Amniotic stem cell (primary cell): ENCODE data around the gene TRIM36.
A peak's percentile ranks its signal among the peaks of the same experiment; 100 is the strongest.

Experiments
- DNase-seq: peaks from one replicate; lab custom pipeline; 2025; lab: John Stamatoyannopoulos, UW

Gene TRIM36

GRCh38 chr5:115165790-115166189 lies 3.9 kb downstream of the TRIM36 start:
- DNase-seq, result no peak

GRCh38 chr5:115160975-115161475 lies 8.7 kb downstream of the TRIM36 start:
- no peak for DNase-seq

GRCh38 chr5:115151208-115151805 lies 18.4 kb downstream of the TRIM36 start:
- DNase-seq, result no peak

GRCh38 chr5:115150512-115150911 lies 19.2 kb downstream of the TRIM36 start:
- no peak for DNase-seq

GRCh38 chr5:115147052-115147451 lies 22.7 kb downstream of the TRIM36 start:
- no peak for DNase-seq

- DNase-seq, result no peak
Observed at GRCh38 chr5:115136294-115136693, 33.4 kb downstream of the TRIM36 start.

GRCh38 chr5:115132465-115132864 lies 37.2 kb downstream of the TRIM36 start:
- DNase-seq, result no peak

- no peak for DNase-seq
Observed at GRCh38 chr5:115126303-115126702, 43.4 kb downstream of the TRIM36 start.

GRCh38 chr5:115124741-115125140 lies 45.0 kb downstream of the TRIM36 start:
- DNase-seq, result no peak

GRCh38 chr5:115116001-115116400 lies 53.7 kb downstream of the TRIM36 start:
- DNase-seq, result no peak

- no peak for DNase-seq
Observed at GRCh38 chr5:115109840-115110239, 59.9 kb downstream of the TRIM36 start.

GRCh38 chr5:115109356-115109755 lies 60.4 kb downstream of the TRIM36 start:
- no peak for DNase-seq

GRCh38 chr5:115100319-115100955 lies 69.3 kb downstream of the TRIM36 start:
- no peak for DNase-seq

- DNase-seq, result peak; percentile 10
Observed at GRCh38 chr5:115098041-115098702, 71.5 kb downstream of the TRIM36 start.

- DNase-seq, result no peak
Observed at GRCh38 chr5:115097236-115097635, 72.5 kb downstream of the TRIM36 start.

GRCh38 chr5:115096034-115096769 lies 73.5 kb downstream of the TRIM36 start:
- no peak for DNase-seq

GRCh38 chr5:115087951-115088350 lies 81.8 kb downstream of the TRIM36 start:
- no peak for DNase-seq

- no peak for DNase-seq
Observed at GRCh38 chr5:115086473-115086872, 83.2 kb downstream of the TRIM36 start.

- no peak for DNase-seq
Observed at GRCh38 chr5:115084246-115084793, 85.4 kb downstream of the TRIM36 start.

GRCh38 chr5:115079924-115080623 lies 89.6 kb downstream of the TRIM36 start:
- DNase-seq, result no peak
